ENCODE measurements around the gene GSX1.

Gene GSX1

DNA sequence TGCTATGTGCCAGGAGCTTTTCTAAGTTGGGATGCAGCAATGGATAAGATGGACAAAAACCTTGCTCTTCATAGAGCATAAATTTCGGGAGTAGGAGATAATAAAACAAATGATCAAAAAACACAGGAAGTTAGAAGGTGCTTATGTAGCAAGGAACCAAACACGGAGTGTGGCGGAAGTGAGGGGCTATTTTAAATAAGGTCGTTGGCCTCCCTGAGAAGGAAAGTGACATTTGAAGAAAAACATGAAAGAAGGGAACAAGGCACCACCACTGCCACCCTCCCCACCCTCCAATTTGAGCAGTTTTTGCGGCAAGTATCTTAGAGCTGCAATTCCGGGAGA lies 3.2 kb upstream of the GSX1 start:
- TF ChIP-seq, protein P1, sequence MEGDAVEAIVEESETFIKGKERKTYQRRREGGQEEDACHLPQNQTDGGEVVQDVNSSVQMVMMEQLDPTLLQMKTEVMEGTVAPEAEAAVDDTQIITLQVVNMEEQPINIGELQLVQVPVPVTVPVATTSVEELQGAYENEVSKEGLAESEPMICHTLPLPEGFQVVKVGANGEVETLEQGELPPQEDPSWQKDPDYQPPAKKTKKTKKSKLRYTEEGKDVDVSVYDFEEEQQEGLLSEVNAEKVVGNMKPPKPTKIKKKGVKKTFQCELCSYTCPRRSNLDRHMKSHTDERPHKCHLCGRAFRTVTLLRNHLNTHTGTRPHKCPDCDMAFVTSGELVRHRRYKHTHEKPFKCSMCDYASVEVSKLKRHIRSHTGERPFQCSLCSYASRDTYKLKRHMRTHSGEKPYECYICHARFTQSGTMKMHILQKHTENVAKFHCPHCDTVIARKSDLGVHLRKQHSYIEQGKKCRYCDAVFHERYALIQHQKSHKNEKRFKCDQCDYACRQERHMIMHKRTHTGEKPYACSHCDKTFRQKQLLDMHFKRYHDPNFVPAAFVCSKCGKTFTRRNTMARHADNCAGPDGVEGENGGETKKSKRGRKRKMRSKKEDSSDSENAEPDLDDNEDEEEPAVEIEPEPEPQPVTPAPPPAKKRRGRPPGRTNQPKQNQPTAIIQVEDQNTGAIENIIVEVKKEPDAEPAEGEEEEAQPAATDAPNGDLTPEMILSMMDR (conservative IDR thresholded peaks at IDR 0.05; ENCODE audit: low read length), result no peak
- no peak overlapping the region for H3K4me3 ChIP-seq (ENCODE audit: low read length)
- no peak for DNase-seq (ENCODE audit: low read depth)

- H3K4me3 ChIP-seq (ENCODE audit: low read length), result no peak overlapping the region
Measured at GRCh38 chr13:27789495-27790303, 2.6 kb upstream of the GSX1 start.

GRCh38 chr13:27790523-27790922 lies 1.8 kb upstream of the GSX1 start:
- no peak for DNase-seq (ENCODE audit: low read depth)
- H3K4me3 ChIP-seq (ENCODE audit: low read length), result no peak overlapping the region
- TF ChIP-seq, protein P1 (conservative IDR thresholded peaks at IDR 0.05; ENCODE audit: low read length), result no peak

More at GRCh38 chr13:27789495-27790303, 2.6 kb upstream of the GSX1 start:
- no peak for DNase-seq (ENCODE audit: low read depth)
- TF ChIP-seq, protein P1 (conservative IDR thresholded peaks at IDR 0.05; ENCODE audit: low read length), result no peak

GRCh38 chr13:27791146-27791900 lies 960 bp upstream of the GSX1 start:
- no peak for DNase-seq (ENCODE audit: low read depth)
- TF ChIP-seq, protein P1 (conservative IDR thresholded peaks at IDR 0.05; ENCODE audit: low read length), result no peak
- H3K4me3 ChIP-seq (ENCODE audit: low read length), result peak overlapping the region; percentile 24

GRCh38 chr13:27791901-27792392 lies 336 bp upstream of the GSX1 start:
- DNase-seq (ENCODE audit: low read depth), result no peak
- TF ChIP-seq, protein P1 (conservative IDR thresholded peaks at IDR 0.05; ENCODE audit: low read length), result no peak
- no peak overlapping the region for H3K4me3 ChIP-seq (ENCODE audit: low read length)

DNA sequence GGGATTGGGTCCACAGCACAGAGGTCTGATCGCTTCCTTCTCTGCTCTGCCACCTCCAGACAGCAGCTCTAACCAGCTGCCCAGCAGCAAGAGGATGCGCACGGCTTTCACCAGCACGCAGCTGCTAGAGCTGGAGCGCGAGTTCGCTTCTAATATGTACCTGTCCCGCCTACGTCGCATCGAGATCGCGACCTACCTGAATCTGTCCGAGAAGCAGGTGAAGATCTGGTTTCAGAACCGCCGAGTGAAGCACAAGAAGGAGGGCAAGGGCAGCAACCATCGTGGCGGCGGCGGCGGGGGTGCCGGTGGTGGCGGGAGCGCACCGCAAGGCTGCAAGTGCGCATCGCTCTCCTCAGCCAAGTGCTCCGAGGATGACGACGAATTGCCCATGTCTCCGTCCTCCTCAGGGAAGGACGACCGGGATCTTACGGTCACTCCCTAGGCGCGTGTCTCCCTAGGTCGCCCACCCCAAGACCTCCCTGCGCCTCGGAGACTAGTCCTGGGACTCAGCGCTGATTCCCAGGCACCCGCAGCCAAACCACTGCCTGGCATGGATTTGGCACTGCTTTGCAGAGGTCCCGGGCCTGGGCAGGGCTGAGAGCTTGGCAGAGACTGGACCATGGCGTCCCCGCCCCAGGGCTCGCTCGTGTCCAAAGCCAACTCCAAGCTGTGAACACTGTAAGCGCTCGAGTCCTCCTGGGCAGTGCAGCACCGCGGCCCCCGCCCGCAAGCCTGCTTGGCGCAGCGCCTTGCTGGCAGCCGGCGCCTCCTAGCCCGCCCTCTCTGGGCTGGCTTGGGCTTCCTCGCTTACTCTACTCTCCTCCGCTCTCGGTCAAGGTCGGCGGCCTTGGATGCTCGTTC lies 1.5 kb downstream of the GSX1 start:
- H3K4me3 ChIP-seq (ENCODE audit: low read length), result no peak overlapping the region

More for the DNA sequence above, 1.5 kb downstream of the GSX1 start:
- DNase-seq (ENCODE audit: low read depth), result no peak
- TF ChIP-seq, protein P1 (conservative IDR thresholded peaks at IDR 0.05; ENCODE audit: low read length), result no peak

Measured in AG10803 (cell line).